K562 (cell line): ENCODE measurements around the gene IL4R. TPM values are rescaled to one million over a fixed set of nuclear protein-coding genes. Genes with fewer than 3 reads are reported as not detected.

ENCODE experiments used
- ATAC-seq: fragments of 200-7000 bp; cut with Tn5 transposase; 3 replicates; pipeline ENCODE4 v1.9.1; 2020; ENCODE audit warnings: moderate library complexity
- BruUV-seq: library from RNA; stranded (reverse); fragments of 400-500 nt; replicated peaks from 2 replicates; lab custom pipeline; 2021; lab: Mats Ljungman, UMichigan
- CTCF ChIA-PET: fragments of 300-600 bp; formaldehyde crosslinking; extraction: SDS; loops from one replicate; lab custom pipeline; 2021; ENCODE audit warnings: low intra/inter-chr PET ratio; lab: Yijun Ruan, JAX
- POLR2A ChIA-PET: fragments of 300-600, 350-650 bp; sonication (Branson Sonifier 250); formaldehyde crosslinking; extraction: SDS; loops from one replicate; lab custom pipeline; 2021; ENCODE audit warnings: antibody characterized with exemption, inconsistent platforms; lab: Yijun Ruan, JAX
- DNase-seq, 4 experiments: peaks; one replicate each; pipeline versions ENCODE4 v3.0.0 to v3.0.0-alpha.2; 2011 to 2018; ENCODE audit warnings: low spot score in 3 of 4, mixed read lengths in 3 of 4; ENCODE audit errors: extremely low read depth in 1 of 4
- FAIRE-seq: peaks from 2 replicates; lab custom pipeline; 2011; peaks lifted over from hg19 to GRCh38; lab: Jason Lieb, UNC
- H2AFZ ChIP-seq: 2 replicates; pipeline ENCODE4 v1.6.0; 2011; ENCODE audit warnings: low read depth, low read length, control low read depth, inconsistent platforms
- H3K27ac ChIP-seq: fragments of 200-600 bp; 3 replicates; pipeline ENCODE4 v1.8.0; 2011; ENCODE audit warnings: low read depth, mild to moderate bottlenecking, control low read depth, inconsistent platforms, low read length, moderate library complexity, mixed read lengths; ENCODE audit errors: extremely low read depth
- H3K27me3 ChIP-seq, 2 experiments: fragments of 300-600 bp in 1 of 2; 2 replicates in 1 of 2; 3 replicates in 1 of 2; pipeline versions ENCODE4 v1.6.0 to v1.8.0; 2011; ENCODE audit warnings: inconsistent platforms in 2 of 2, low read length in 2 of 2, mild to moderate bottlenecking in 1 of 2, mixed read lengths in 1 of 2, moderate library complexity in 1 of 2; ENCODE audit not compliant: control insufficient read depth in 2 of 2, insufficient read depth in 2 of 2
- H3K36me3 ChIP-seq: fragments of 300-600 bp; 3 replicates; pipeline ENCODE4 v1.8.0; 2011; ENCODE audit warnings: mild to moderate bottlenecking, low read length, inconsistent platforms; ENCODE audit not compliant: control insufficient read depth, insufficient read depth
- H3K4me1 ChIP-seq, 2 experiments: fragments of 200-600 bp in 1 of 2; replicated peaks in 1 of 2; 2 replicates in 1 of 2; 3 replicates in 1 of 2; pipeline versions ENCODE4 v1.5.1 to v1.8.0; 2011; ENCODE audit warnings: inconsistent platforms in 2 of 2, low read length in 2 of 2, mild to moderate bottlenecking in 1 of 2, mixed read lengths in 1 of 2, moderate library complexity in 1 of 2; ENCODE audit not compliant: control insufficient read depth in 2 of 2, insufficient read depth in 2 of 2
- H3K4me2 ChIP-seq: 2 replicates; pipeline ENCODE4 v1.6.1; 2011; ENCODE audit warnings: low read length, control low read depth, inconsistent platforms, mixed read lengths; ENCODE audit not compliant: insufficient read depth
- H3K4me3 ChIP-seq: fragments of 200-600 bp; sonication (generic), shearing (Covaris generic); 2 replicates; pipeline ENCODE4 v1.5.1; 2016; ENCODE audit warnings: control low read depth, inconsistent platforms
- H3K79me2 ChIP-seq: fragments of 200-600 bp; 3 replicates; pipeline ENCODE4 v1.8.0; 2011; ENCODE audit warnings: low read length, inconsistent platforms; ENCODE audit not compliant: control insufficient read depth, insufficient read depth
- H3K9ac ChIP-seq, 2 experiments: 2 replicates each; pipeline versions ENCODE4 v1.6.0 to v1.6.1; 2011; ENCODE audit warnings: low read depth in 2 of 2, low read length in 2 of 2, control low read depth in 1 of 2, inconsistent platforms in 1 of 2, mild to moderate bottlenecking in 1 of 2, mixed read lengths in 1 of 2; ENCODE audit not compliant: insufficient read depth in 1 of 2
- H3K9me1 ChIP-seq: one replicate; pipeline ENCODE4 v1.6.0; 2011; ENCODE audit warnings: inconsistent platforms, mild to moderate bottlenecking, low read length, moderate library complexity; ENCODE audit not compliant: control insufficient read depth, insufficient read depth
- H3K9me3 ChIP-seq: replicated peaks from 2 replicates; pipeline ENCODE4 v1.5.1; 2011; ENCODE audit warnings: low read depth, low read length, inconsistent platforms; ENCODE audit not compliant: control insufficient read depth, insufficient read depth
- H4K20me1 ChIP-seq: replicated peaks from 2 replicates; pipeline ENCODE4 v1.6.1; 2011; ENCODE audit warnings: low read length, inconsistent platforms, mixed read lengths; ENCODE audit not compliant: control insufficient read depth, insufficient read depth
- CBX2 ChIP-seq: fragments of 200-600 bp; sonication (generic); IDR thresholded peaks from one replicate; pipeline ENCODE4 v1.6.1; 2012; ENCODE audit warnings: mild to moderate bottlenecking, low read length, inconsistent platforms; ENCODE audit not compliant: insufficient read depth, poor library complexity, severe bottlenecking
- ETS2 ChIP-seq: IDR thresholded peaks from 2 replicates; pipeline ENCODE4 v1.6.1; 2016; ENCODE audit warnings: borderline replicate concordance, missing genetic modification characterization, mild to moderate bottlenecking, moderate library complexity, missing compliant biosample characterization; ENCODE audit not compliant: poor library complexity, severe bottlenecking
- MEF2D ChIP-seq: conservative IDR thresholded peaks from 2 replicates; pipeline ENCODE4 v1.6.1; 2016; ENCODE audit warnings: low read depth, missing genetic modification characterization, missing compliant biosample characterization
- NR2F6 ChIP-seq: fragments of 450-650 bp; formaldehyde crosslinking; IDR thresholded peaks from 2 replicates; pipeline ENCODE4 v1.4.0; 2020; ENCODE audit warnings: mild to moderate bottlenecking
- SMAD2 ChIP-seq: fragments of 150-350 bp; IDR thresholded peaks from 2 replicates; pipeline ENCODE4 v1.6.1; 2014; ENCODE audit warnings: low read depth, mild to moderate bottlenecking, low read length
- TCF15 ChIP-seq: fragments of 250-450 bp; sonication (Bioruptor Pico); IDR thresholded peaks from 2 replicates; pipeline ENCODE4 v1.8.0; 2022; ENCODE audit warnings: moderate library complexity, mild to moderate bottlenecking, inconsistent platforms
- THAP7 ChIP-seq: fragments of 250-450 bp; sonication (Bioruptor Pico); IDR thresholded peaks from 2 replicates; pipeline ENCODE4 v1.5.0; 2021
- ZC3H4 ChIP-seq: sonication (generic); formaldehyde crosslinking; IDR thresholded peaks from 2 replicates; pipeline ENCODE4 v1.9.0; 2021; ENCODE audit warnings: missing genetic modification reagents, borderline replicate concordance
- ZEB2 ChIP-seq: fragments of 450-650 bp; IDR thresholded peaks from 2 replicates; pipeline ENCODE4 v1.6.1; 2016
- ZNF76 ChIP-seq: fragments of 250-450 bp; sonication (Bioruptor Pico); IDR thresholded peaks from 2 replicates; pipeline ENCODE4 v1.4.0; 2020; ENCODE audit warnings: mild to moderate bottlenecking, moderate library complexity, borderline replicate concordance
- ZNF764 ChIP-seq: fragments of 250-450 bp; sonication (Bioruptor Pico); IDR thresholded peaks from 2 replicates; pipeline ENCODE4 v1.4.0; 2020; ENCODE audit warnings: low read depth, mild to moderate bottlenecking, moderate library complexity
- whole genome bisulfite sequencing: fragments of 100-300 bp; shearing (Covaris generic); methylation state at CpG from one replicate; pipeline ENCODE4 v1.1.6; 2016; ENCODE audit warnings: low coverage, mixed read lengths; ENCODE audit not compliant: insufficient coverage; ENCODE audit errors: missing lambda C conversion rate; 5-methylcytosine and 5-hydroxymethylcytosine counted together
- in situ Hi-C: fragments of 300-500 bp; cut with MboI; formaldehyde crosslinking; loops from 4 replicates; pipeline ENCODE4 v1.15.0; 2018; ENCODE audit warnings: inconsistent platforms, mixed read lengths
- intact Hi-C: fragments of 100-400 bp; cut with micrococcal nuclease; formaldehyde crosslinking; loops from 2 replicates; pipeline ENCODE4 v1.14.2; 2022
- polyA plus RNA-seq, 8 experiments: library from polyadenylated mRNA; depleted of rRNA in 4 of 8; stranded (reverse) in 5 of 8; unstranded in 3 of 8; fragments of >200 nt; fragmentation: Nextera tagmentation in 2 of 8; fragmentation: Illumina TruSeq in 1 of 8; extraction: Ambion mirVana in 2 of 8; extraction: Trizol in 1 of 8; gene quantifications; 2 replicates each; pipeline versions ENCODE4 v1.2.1 to v1.2.3, GENCODE V29; 2011 to 2014; ENCODE audit warnings: inconsistent platforms in 1 of 8, missing spikeins in 1 of 8
- total RNA-seq, 7 experiments: library from RNA; depleted of rRNA in 6 of 7; stranded (reverse); fragments of >200 nt in 6 of 7; fragmentation: Illumina TruSeq in 2 of 7; extraction: Trizol in 2 of 7; gene quantifications; 2 replicates each; pipeline versions ENCODE4 v1.2.1 to v1.2.3, GENCODE V29; 2011 to 2021; ENCODE audit warnings: low replicate concordance in 1 of 7

IL4R gene
- total and polyA plus RNA-seq, 9 of the 15 experiments (the other 6 are each of a cell fraction or from before 2014, with no cell fraction given), result 0.17 to 5.8 (median 3.3) TPM

DNA sequence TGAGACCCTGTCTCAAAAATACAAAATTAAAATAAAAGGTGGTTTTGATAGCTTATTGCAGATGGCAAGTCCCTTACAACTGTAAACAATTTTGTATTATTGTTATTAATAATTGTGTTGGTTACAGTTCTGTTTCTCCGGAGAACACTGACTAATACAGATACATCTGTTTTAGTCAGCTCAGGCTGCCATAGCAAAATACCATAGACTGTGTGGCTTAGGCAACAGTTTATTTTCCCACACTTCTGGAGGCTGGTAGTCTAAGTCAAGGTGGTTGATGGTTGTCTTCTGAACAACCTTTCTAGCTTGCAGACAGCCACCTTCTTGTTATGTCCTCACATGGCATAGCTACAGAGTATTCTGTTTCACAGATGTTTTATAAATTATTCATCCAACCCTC lies 74.0 kb downstream of the IL4R start:
- H3K27me3 ChIP-seq, result peaks cover 10 to 31% of the 10 kb centered on the region in 2 experiments
- TF ChIP-seq ZC3H4, result no peak
- no peak for TF ChIP-seq ZEB2
- no peak for TF ChIP-seq CBX2
- no peak for TF ChIP-seq SMAD2
- no peak for TF ChIP-seq ZNF764 (CRISPR knock-in tag)
- no peak for TF ChIP-seq ETS2 (tag)
- TF ChIP-seq NR2F6 (CRISPR knock-in tag), result no peak
- no peak for TF ChIP-seq MEF2D (tag)
- TF ChIP-seq ZNF76 (CRISPR knock-in tag), result no peak
- no peak for TF ChIP-seq THAP7
- no peak for TF ChIP-seq TCF15 (CRISPR knock-in tag)

More for the DNA sequence above, 74.0 kb downstream of the IL4R start:
- no peak overlapping the region for H3K4me2 ChIP-seq
- no peak overlapping the region for H3K27ac ChIP-seq
- H3K9me3 ChIP-seq, result no peaks in the 10 kb centered on the region
- DNase-seq (no peak), ATAC-seq (no peak), FAIRE-seq (no peak)
- no peak overlapping the region for H3K9ac ChIP-seq
- H3K79me2 ChIP-seq, result no peaks in the 10 kb centered on the region
- no peak overlapping the region for H3K4me3 ChIP-seq
- POLR2A ChIA-PET, result interaction anchor here (0.6 kb wide), 1 partner anchor 18 kb away, joined by 3 read pairs; no protein-coding TSS in a partner anchor
- H3K9me1 ChIP-seq, result no peaks in the 10 kb centered on the region
- in situ Hi-C loops, result no loop called here
- BruUV-seq, result no TSS peak
- intact Hi-C loops, result no loop called here
- WGBS, result 0% methylated on average over 1 of the region's 1 CpG
- CTCF ChIA-PET, result no interaction called here
- H4K20me1 ChIP-seq, result no peaks in the 10 kb centered on the region
- H2AFZ ChIP-seq, result no peak overlapping the region
- no peaks in the 10 kb centered on the region; a peak in 1 of 5 replicates for H3K4me1 ChIP-seq
- H3K36me3 ChIP-seq, result no peaks in the 10 kb centered on the region
